GM12878 (cell line): Measurements from ENCODE around the gene C19orf73. TPM values are rescaled to one million over a fixed set of nuclear protein-coding genes. Genes with fewer than 3 reads are reported as not detected.

ENCODE experiments used
- ATF3 ChIP-seq: IDR thresholded peaks from 2 replicates; pipeline ENCODE4 v1.6.1; 2011; ENCODE audit warnings: low read depth, mild to moderate bottlenecking, low read length, moderate library complexity, borderline replicate concordance; ENCODE audit errors: extremely low read depth
- DPF2 ChIP-seq: fragments of 450-650 bp; IDR thresholded peaks from 2 replicates; pipeline ENCODE4 v1.6.1; 2017; ENCODE audit warnings: mild to moderate bottlenecking
- ELK1 ChIP-seq: IDR thresholded peaks from 2 replicates; pipeline ENCODE4 v1.6.1; 2012; ENCODE audit warnings: low read depth, low read length, improper control_type of control experiment
- EP300 ChIP-seq, 2 experiments: fragments of 150-350 bp in 1 of 2; IDR thresholded peaks; 2 replicates each; pipeline ENCODE4 v1.6.1; 2011 to 2012; ENCODE audit warnings: low read depth in 2 of 2, low read length in 2 of 2, borderline replicate concordance in 1 of 2, improper control_type of control experiment in 1 of 2, inconsistent platforms in 1 of 2; ENCODE audit not compliant: control insufficient read depth in 1 of 2
- EZH2 ChIP-seq: IDR thresholded peaks from 2 replicates; pipeline ENCODE4 v1.6.1; 2012; ENCODE audit warnings: low read depth, mild to moderate bottlenecking, control low read depth, inconsistent platforms, low read length, borderline replicate concordance; ENCODE audit not compliant: control insufficient read depth
- FOS ChIP-seq: IDR thresholded peaks from 3 replicates; pipeline ENCODE4 v1.6.1; 2011; ENCODE audit warnings: borderline replicate concordance; ENCODE audit not compliant: insufficient read length; ENCODE audit errors: extremely low read depth
- JUND ChIP-seq: IDR thresholded peaks from 2 replicates; pipeline ENCODE4 v1.6.1; 2012; ENCODE audit warnings: low read depth, mild to moderate bottlenecking, low read length, improper control_type of control experiment, moderate library complexity
- NR2F1 ChIP-seq: fragments of 450-650 bp; conservative IDR thresholded peaks from 2 replicates; pipeline ENCODE4 v1.6.1; 2017; ENCODE audit warnings: mild to moderate bottlenecking
- PAX8 ChIP-seq: fragments of 450-650 bp; IDR thresholded peaks from 2 replicates; pipeline ENCODE4 v1.6.1; 2017; ENCODE audit warnings: mild to moderate bottlenecking, moderate library complexity
- PML ChIP-seq: IDR thresholded peaks from 2 replicates; pipeline ENCODE4 v1.6.1; 2012; ENCODE audit warnings: low read length, inconsistent platforms
- POLR2AphosphoS2 ChIP-seq: IDR thresholded peaks from 2 replicates; pipeline ENCODE4 v1.6.1; 2011; ENCODE audit warnings: low read depth, mild to moderate bottlenecking, low read length, improper control_type of control experiment, moderate library complexity
- RAD21 ChIP-seq: IDR thresholded peaks from 2 replicates; pipeline ENCODE4 v1.6.1; 2011; ENCODE audit warnings: mild to moderate bottlenecking, low read depth, low read length, moderate library complexity; ENCODE audit not compliant: insufficient read depth
- RUNX3 ChIP-seq: IDR thresholded peaks from 2 replicates; pipeline ENCODE4 v1.6.1; 2012; ENCODE audit warnings: low read length, inconsistent platforms
- SPI1 ChIP-seq: IDR thresholded peaks from 2 replicates; pipeline ENCODE4 v1.6.1; 2011; ENCODE audit warnings: low read depth, mild to moderate bottlenecking, low read length, moderate library complexity, borderline replicate concordance; ENCODE audit not compliant: insufficient read depth
- ZBTB11 ChIP-seq: fragments of 450-650 bp; formaldehyde crosslinking; IDR thresholded peaks from 2 replicates; pipeline ENCODE4 v1.5.0; 2022; ENCODE audit warnings: mild to moderate bottlenecking, missing genetic modification characterization
- ZNF274 ChIP-seq: IDR thresholded peaks from one replicate; pipeline ENCODE4 v1.8.0; 2011; ENCODE audit not compliant: insufficient read length, insufficient read depth
- ZNF687 ChIP-seq: fragments of 450-650 bp; IDR thresholded peaks from 2 replicates; pipeline ENCODE4 v1.6.1; 2017; ENCODE audit warnings: mild to moderate bottlenecking, moderate library complexity
- polyA plus RNA-seq, 11 experiments: library from polyadenylated mRNA; depleted of rRNA in 4 of 11; unstranded in 6 of 11; stranded (reverse) in 5 of 11; fragments of >200 nt; fragmentation: Nextera tagmentation in 4 of 11; fragmentation: Illumina TruSeq in 1 of 11; extraction: Ambion mirVana in 4 of 11; extraction: Trizol in 1 of 11; gene quantifications; 1 replicate in 1 of 11; 2 replicates in 10 of 11; pipeline versions ENCODE4 v1.2.1 to v1.2.3, GENCODE V29; 2011 to 2016; ENCODE audit warnings: inconsistent platforms in 2 of 11, missing spikeins in 2 of 11, low read depth in 1 of 11
- total RNA-seq, 4 experiments: library from RNA; depleted of rRNA in 3 of 4; stranded (reverse); fragments of >200 nt in 3 of 4; fragmentation: Illumina TruSeq in 1 of 4; extraction: Trizol in 1 of 4; gene quantifications; 2 replicates each; pipeline versions ENCODE4 v1.2.1 to v1.2.3, GENCODE V29; 2013 to 2021

Gene C19orf73
- total and polyA plus RNA-seq, 10 of the 15 experiments (the other 5 are each of a cell fraction or from before 2014, with no cell fraction given), result 0.20 to 2.0 (median 0.80) TPM

GRCh38 chr19:49085020-49085867, 33.7 kb downstream of the C19orf73 start, which contains the start of gene SNRNP70 (continued):
- peak; percentile 84 for TF ChIP-seq ZNF687
- no peak for TF ChIP-seq EP300 (IDR thresholded peaks at IDR 0.05; ENCODE audit: borderline replicate concordance in 1 of 2, control insufficient read depth in 1 of 2, low read depth in 2 of 2, low read length in 2 of 2)
- TF ChIP-seq FOS, result no peak
- no peak for TF ChIP-seq ELK1
- TF ChIP-seq PAX8, result no peak
- 0 out of 2 replicates have a peak, but pooled peaks have one; percentile 17 for TF ChIP-seq JUND
- no peak for TF ChIP-seq SPI1
- TF ChIP-seq ATF3, result no peak
- peak; percentile 79 for TF ChIP-seq POLR2AphosphoS2
- peak; percentile 80 for TF ChIP-seq RUNX3
- peak; percentile 52; the same call in 1 of the 2 replicates for TF ChIP-seq NR2F1
- no peak for TF ChIP-seq ZBTB11
- TF ChIP-seq EZH2, result no peak
- TF ChIP-seq RAD21, result no peak
- peak; percentile 91; the same call in 1 of the 2 replicates for TF ChIP-seq PML
- TF ChIP-seq DPF2, result peak; percentile 71
- TF ChIP-seq ZNF274, result no peak
